Esophagus squamous epithelium (tissue), 5 donors: ENCODE measurements around the gene NTF3. TPM values are rescaled to one million over a fixed set of nuclear protein-coding genes. Genes with fewer than 3 reads are reported as not detected.

ENCODE experiments used
- DNase-seq: peaks from one replicate; lab custom pipeline; 2025; lab: John Stamatoyannopoulos, UW
- H3K27ac ChIP-seq, 4 donors: fragments of 200-600 bp; sonication (generic); one replicate each; pipeline ENCODE4 v1.5.1; 2016 to 2019; ENCODE audit warnings: mild to moderate bottlenecking in 1 of 4
- H3K27me3 ChIP-seq, 4 donors: fragments of 200-600 bp; sonication (generic); 1 replicate in 3 of 4; 2 replicates in 1 of 4; pipeline versions ENCODE4 v1.5.1 to v1.6.0; 2017 to 2021; ENCODE audit warnings: antibody characterized with exemption in 1 of 4
- H3K36me3 ChIP-seq, 3 donors: fragments of 200-600 bp; sonication (generic); one replicate each; pipeline ENCODE4 v1.5.1; 2016 to 2019
- H3K4me1 ChIP-seq, 3 donors: fragments of 200-600 bp; sonication (generic); one replicate each; pipeline ENCODE4 v1.5.1; 2017 to 2019
- H3K4me3 ChIP-seq, 4 donors: fragments of 200-600 bp; sonication (generic); 1 replicate in 3 of 4; 2 replicates in 1 of 4; pipeline ENCODE4 v1.5.1; 2016 to 2019; ENCODE audit warnings: mild to moderate bottlenecking in 2 of 4, moderate library complexity in 1 of 4
- H3K9me3 ChIP-seq, 3 donors: fragments of 200-600 bp; sonication (generic); one replicate each; pipeline ENCODE4 v1.5.1; 2016 to 2019
- POLR2A ChIP-seq, 4 donors: fragments of 450-650 bp; IDR thresholded peaks; one replicate each; pipeline ENCODE4 v1.6.1; 2017; ENCODE audit warnings: antibody characterized with exemption in 4 of 4, mild to moderate bottlenecking in 4 of 4, moderate library complexity in 3 of 4
- WGBS, 2 donors: methylation state at CpG; one replicate each; pipeline ENCODE4 v1.1.5; 2018; 5-methylcytosine and 5-hydroxymethylcytosine counted together
- intact Hi-C: fragments of 100-400 bp; cut with DNase I; formaldehyde crosslinking; loops from one replicate; pipeline ENCODE4 v1.15.0; 2022
- total RNA-seq, 4 donors: library from RNA; depleted of rRNA; stranded (reverse); fragments of >200 nt; gene quantifications; one replicate each; pipeline ENCODE4 v1.1.0, GENCODE V29; 2016
- TF ChIP-seq, protein P1 (sequence below), 6 experiments: fragments of 450-650 bp in 4 of 6; fragments of 200-600 bp in 2 of 6; sonication (generic) in 2 of 6; IDR thresholded peaks; one replicate each; pipeline ENCODE4 v1.5.1; 2016 to 2019; ENCODE audit warnings: antibody characterized with exemption in 6 of 6, mild to moderate bottlenecking in 4 of 6, moderate library complexity in 4 of 6
- donor health status: DM: yes; HTN: yes; CAD: no.

The NTF3 gene
- total RNA-seq, 4 donors from 2014 or later: 0.30 to 7.6 (median 1.9) TPM

DNA sequence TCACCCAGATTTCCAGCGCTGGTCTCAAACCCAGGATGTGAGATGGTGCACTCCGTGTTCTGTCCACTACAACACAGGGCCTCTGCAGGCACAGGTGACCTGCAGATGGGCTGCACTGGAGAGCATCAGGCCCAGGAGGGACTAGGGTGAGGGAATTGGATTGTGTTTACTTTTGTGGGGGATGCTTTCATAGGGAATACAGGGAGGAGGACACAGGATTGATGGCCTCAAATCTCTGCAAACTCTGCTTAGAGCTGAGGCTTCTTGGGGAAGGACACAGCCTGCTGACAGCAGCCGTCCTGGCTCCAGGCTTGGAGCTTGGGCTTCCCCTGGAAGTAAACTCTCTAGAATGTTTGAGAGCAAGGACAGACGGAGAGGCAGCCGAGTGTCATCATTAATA is 57.1 kb downstream of the NTF3 start:
- H3K4me1 ChIP-seq: peaks cover 0 to 15% (median 0%) of the 10 kb centered on the region in 3 donors
- H3K27ac ChIP-seq: peak overlapping the region in 3 of 4 donors; percentile 9 to 23 (median 19)
- DNase-seq: no peak
- no peak for TF ChIP-seq POLR2A (IDR thresholded peaks at IDR 0.05)
- TF ChIP-seq, protein P1, sequence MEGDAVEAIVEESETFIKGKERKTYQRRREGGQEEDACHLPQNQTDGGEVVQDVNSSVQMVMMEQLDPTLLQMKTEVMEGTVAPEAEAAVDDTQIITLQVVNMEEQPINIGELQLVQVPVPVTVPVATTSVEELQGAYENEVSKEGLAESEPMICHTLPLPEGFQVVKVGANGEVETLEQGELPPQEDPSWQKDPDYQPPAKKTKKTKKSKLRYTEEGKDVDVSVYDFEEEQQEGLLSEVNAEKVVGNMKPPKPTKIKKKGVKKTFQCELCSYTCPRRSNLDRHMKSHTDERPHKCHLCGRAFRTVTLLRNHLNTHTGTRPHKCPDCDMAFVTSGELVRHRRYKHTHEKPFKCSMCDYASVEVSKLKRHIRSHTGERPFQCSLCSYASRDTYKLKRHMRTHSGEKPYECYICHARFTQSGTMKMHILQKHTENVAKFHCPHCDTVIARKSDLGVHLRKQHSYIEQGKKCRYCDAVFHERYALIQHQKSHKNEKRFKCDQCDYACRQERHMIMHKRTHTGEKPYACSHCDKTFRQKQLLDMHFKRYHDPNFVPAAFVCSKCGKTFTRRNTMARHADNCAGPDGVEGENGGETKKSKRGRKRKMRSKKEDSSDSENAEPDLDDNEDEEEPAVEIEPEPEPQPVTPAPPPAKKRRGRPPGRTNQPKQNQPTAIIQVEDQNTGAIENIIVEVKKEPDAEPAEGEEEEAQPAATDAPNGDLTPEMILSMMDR (IDR thresholded peaks at IDR 0.05): no peak
- intact Hi-C loops: no loop called here
- no peak overlapping the region for H3K4me3 ChIP-seq
- no peaks in the 10 kb centered on the region for H3K27me3 ChIP-seq
- no peaks in the 10 kb centered on the region for H3K9me3 ChIP-seq
- 66 to 89% methylated on average over 3 to 5 of the region's 5 CpGs for WGBS, 2 donors
- no peaks in the 10 kb centered on the region for H3K36me3 ChIP-seq

GRCh38 chr12:5489760-5490406 is 58.0 kb downstream of the NTF3 start:
- TF ChIP-seq POLR2A (IDR thresholded peaks at IDR 0.05): no peak
- TF ChIP-seq, protein P1 (IDR thresholded peaks at IDR 0.05): no peak
- Histone ChIP-seq H3K27me3 (no peaks in the 10 kb centered on the region), H3K4me3 (no peak overlapping the region), H3K9me3 (no peaks in the 10 kb centered on the region), H3K4me1 (peaks cover 0 to 15% (median 0%) of the 10 kb centered on the region in 3 donors), H3K36me3 (no peaks in the 10 kb centered on the region), H3K27ac (peak overlapping the region in 1 of 4 donors; percentile 23)
- DNase-seq: no peak
- WGBS, 2 donors: 70 to 78% methylated on average over 9 to 14 of the region's 14 CpGs
- intact Hi-C loops: no loop called here

- WGBS, 2 donors: 60 to 67% methylated on average over 4 of the region's 4 CpGs
- TF ChIP-seq POLR2A (IDR thresholded peaks at IDR 0.05): no peak
- TF ChIP-seq, protein P1 (IDR thresholded peaks at IDR 0.05): no peak
- no peak overlapping the region for H3K27ac ChIP-seq
- DNase-seq: no peak
- H3K4me1 ChIP-seq: peaks cover 0 to 23% (median 0%) of the 10 kb centered on the region in 3 donors
- intact Hi-C loops: no loop called here
- H3K36me3 ChIP-seq: no peaks in the 10 kb centered on the region
- peaks cover 0 to 8% (median 0%) of the 10 kb centered on the region in 4 donors for H3K27me3 ChIP-seq
- no peak overlapping the region for H3K4me3 ChIP-seq
- no peaks in the 10 kb centered on the region for H3K9me3 ChIP-seq
These were observed 60.7 kb downstream of the NTF3 start for GRCh38 chr12:5492562-5492961.

- H3K4me1 ChIP-seq: peaks cover 0 to 28% (median 0%) of the 10 kb centered on the region in 3 donors
- 79 to 91% methylated on average over 6 of the region's 7 CpGs for WGBS, 2 donors
- no peak overlapping the region for H3K4me3 ChIP-seq
- H3K27me3 ChIP-seq: peaks cover 0 to 12% (median 0%) of the 10 kb centered on the region in 4 donors
- intact Hi-C loops: no loop called here
- H3K9me3 ChIP-seq: no peaks in the 10 kb centered on the region
- no peak for TF ChIP-seq POLR2A (IDR thresholded peaks at IDR 0.05)
- no peak overlapping the region for H3K27ac ChIP-seq
- DNase-seq: no peak
- H3K36me3 ChIP-seq: no peaks in the 10 kb centered on the region
These were observed 61.1 kb downstream of the NTF3 start for GRCh38 chr12:5493018-5493417.

GRCh38 chr12:5494343-5494742 is 62.4 kb downstream of the NTF3 start:
- 87 to 96% methylated on average over 22 to 24 of the region's 28 CpGs for WGBS, 2 donors
- TF ChIP-seq, protein P1 (IDR thresholded peaks at IDR 0.05): no peak
- TF ChIP-seq POLR2A (IDR thresholded peaks at IDR 0.05): no peak
- no peak for DNase-seq
- no peaks in the 10 kb centered on the region for H3K9me3 ChIP-seq
- intact Hi-C loops: no loop called here
- H3K36me3 ChIP-seq: no peaks in the 10 kb centered on the region
- no peak overlapping the region for H3K4me3 ChIP-seq
- H3K4me1 ChIP-seq: peaks cover 0 to 24% (median 0%) of the 10 kb centered on the region in 3 donors
- H3K27ac ChIP-seq: no peak overlapping the region
- peaks cover 0 to 18% (median 0%) of the 10 kb centered on the region in 4 donors for H3K27me3 ChIP-seq
